GM19452 (cell line): ENCODE data around the gene PRRC2C.

Experiments
- ATAC-seq: cut with Tn5 transposase; IDR thresholded peaks from one replicate; pipeline ENCODE4 v1.9.1; 2021; ENCODE audit not compliant: unreplicated experiment

PRRC2C gene

GRCh38 chr1:171627020-171627419 is 141.7 kb downstream of the PRRC2C start:
- ATAC-seq, result no peak

GRCh38 chr1:171628225-171628624 is 142.9 kb downstream of the PRRC2C start:
- no peak for ATAC-seq

- no peak for ATAC-seq
These were observed 150.3 kb downstream of the PRRC2C start for GRCh38 chr1:171635661-171636060.

GRCh38 chr1:171636141-171636540 is 150.8 kb downstream of the PRRC2C start:
- ATAC-seq, result no peak

- ATAC-seq, result no peak
These were observed 152.7 kb downstream of the PRRC2C start for GRCh38 chr1:171637928-171638576.

- ATAC-seq, result no peak
These were observed 154.9 kb downstream of the PRRC2C start for GRCh38 chr1:171640225-171640624.

- ATAC-seq, result no peak
These were observed 155.9 kb downstream of the PRRC2C start for GRCh38 chr1:171641076-171641864.

GRCh38 chr1:171642197-171642596 is 156.9 kb downstream of the PRRC2C start:
- ATAC-seq, result no peak
